Cerebellar cortex (tissue), 1 donor: Measurements from ENCODE around the gene HNRNPA2B1.
"Not testable (repeated sequence)": the region's sequence is repeated elsewhere in the genome, so short reads cannot be mapped to it uniquely, and the experiment has no call there.

Source experiments
- DNase-seq: peaks from one replicate; pipeline ENCODE4 v3.0.0-alpha.2; 2015; ENCODE audit warnings: low spot score

Gene HNRNPA2B1

DNA sequence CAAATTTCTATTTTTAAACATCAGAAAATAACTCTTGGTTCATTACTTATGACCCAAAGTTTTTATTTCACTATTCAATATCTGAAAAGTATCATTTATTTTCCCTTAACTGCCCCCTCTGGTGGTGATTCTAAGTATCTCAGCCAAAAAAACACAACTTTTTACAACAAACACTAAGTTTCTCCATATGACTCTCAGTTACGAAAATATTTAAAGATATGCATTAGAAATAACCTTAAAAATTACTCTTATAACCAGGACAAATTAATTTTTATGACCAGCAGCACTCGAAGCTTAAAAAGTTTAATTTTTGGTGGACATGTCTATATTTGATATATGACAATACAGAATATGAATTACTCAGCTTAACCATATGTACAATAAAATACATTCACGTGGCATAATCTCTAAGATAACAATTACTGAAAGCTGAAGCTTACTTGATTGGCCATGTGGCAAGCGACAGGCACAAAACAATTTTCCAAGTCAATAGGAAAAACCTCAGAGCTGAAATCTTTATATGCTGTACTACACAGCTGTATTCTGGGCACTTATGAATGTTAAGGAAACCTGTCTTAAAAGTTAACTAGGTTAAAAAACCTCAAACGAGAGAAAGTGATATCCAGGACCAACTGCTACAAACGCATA is 2.3 kb downstream of the HNRNPA2B1 start:
- no peak for DNase-seq

DNA sequence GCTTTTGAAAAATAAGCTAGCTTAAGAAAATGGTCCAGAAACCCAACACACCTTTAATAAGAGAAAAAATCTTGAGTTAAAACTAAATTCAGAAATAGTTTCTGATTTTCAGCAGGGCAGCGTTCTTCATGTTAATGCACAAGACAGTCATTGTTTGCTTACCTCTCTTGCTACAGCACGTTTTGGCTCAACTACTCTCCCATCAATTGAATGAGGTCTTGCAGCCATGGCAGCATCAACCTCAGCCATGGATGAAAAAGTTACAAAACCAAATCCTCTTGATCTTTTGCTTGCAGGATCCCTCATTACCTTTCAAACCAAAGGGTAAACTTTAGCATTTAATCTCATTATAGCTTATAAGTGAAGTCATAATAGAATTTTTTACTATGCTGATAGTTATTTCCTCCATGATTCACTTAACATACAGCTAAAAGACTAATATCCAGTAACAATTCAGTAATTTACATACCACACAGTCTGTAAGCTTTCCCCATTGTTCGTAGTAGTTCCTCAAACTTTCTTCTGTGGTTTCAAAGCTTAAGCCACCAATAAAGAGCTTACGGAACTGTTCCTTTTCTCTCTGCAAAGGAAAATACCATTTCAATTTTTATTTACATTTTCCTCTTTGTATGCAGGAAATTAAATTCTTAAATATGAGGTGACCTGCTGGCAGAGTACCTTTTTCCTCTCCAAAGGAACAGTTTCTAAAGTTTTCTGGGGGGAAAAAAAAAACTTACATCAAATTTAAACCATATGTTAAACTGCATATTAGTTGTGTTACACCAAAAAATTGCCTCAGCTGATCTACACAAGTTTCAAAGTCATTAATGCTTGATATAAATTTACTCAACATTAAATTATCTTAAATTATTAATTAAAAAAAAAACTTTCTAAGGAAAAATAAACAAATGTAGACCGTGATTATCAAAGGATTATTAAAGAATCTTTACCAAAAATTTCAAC is 3.1 kb downstream of the HNRNPA2B1 start:
- DNase-seq = no peak

DNA sequence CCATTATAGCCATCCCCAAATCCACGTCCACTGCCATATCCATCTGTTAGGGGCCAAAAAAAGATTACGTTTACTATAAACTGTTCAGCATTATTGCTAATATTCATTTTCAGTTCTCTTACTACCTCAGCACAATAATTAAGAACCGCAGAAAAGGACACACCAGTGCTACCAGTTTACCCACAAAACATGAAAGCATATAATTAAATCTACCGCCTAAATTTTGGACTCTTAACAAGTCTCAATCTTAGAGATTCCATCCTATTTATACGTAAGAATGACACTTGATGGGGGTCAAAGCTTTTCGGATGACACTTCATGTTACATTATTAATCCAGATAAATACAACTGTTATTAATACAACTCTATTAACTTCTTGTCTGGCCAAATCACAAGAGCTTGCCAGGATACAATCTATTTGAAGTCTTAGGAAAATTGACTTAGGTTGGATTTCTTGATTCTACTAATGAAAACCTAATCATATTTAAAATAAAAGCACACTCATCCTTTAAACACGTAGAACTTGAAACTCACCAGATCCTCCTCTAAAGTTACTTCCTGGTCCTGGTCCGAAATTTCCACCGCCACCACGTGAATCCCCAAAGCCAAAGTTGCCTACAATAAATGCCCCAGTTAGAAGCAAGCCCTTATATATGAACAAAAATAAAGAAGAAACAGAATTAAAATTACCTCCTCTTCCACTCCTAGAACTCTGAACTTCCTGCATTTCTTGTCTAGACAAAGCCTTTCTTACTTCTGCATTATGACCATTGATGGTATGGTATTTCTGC is 4.5 kb downstream of the HNRNPA2B1 start:
- DNase-seq = no peak

DNA sequence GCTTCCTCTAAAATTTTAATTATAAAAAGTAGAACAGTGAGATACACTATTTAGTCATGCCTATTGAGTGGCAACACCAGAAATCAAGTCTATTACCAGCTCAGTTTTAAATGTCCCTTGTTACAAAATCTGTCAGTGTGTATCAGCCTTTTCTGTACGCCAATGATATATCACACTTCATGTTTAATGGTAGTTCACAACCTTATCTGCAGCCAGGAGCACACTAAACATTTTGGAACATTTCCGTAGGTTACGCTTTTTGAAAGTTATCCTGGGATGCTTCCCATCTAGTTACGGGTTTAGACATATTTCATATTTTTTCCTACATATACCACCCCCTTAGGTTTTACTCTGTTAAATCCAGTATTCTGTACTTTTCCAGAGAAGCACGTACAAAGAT is 5.4 kb downstream of the HNRNPA2B1 start:
- DNase-seq = no peak

DNA sequence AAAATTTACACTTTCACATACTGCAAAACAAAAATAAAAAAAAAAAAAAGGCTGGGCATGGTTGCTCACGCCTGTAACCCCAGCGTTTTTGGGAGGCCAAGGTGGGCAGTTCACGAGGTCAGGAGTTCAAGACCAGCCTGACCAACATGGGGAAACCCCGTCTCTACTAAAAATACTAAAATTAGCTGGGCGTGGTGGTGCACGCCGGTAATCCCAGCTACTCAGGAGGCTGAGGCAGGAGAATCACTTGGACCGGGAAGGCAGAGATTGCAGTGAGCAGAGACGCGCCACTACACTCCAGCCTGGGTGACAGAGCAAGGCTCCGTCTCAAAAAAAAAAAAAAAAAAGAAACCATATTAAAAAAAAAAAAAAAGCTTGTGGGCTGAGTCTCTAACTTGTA is 5.8 kb downstream of the HNRNPA2B1 start:
- not testable (repeated sequence) for DNase-seq

DNA sequence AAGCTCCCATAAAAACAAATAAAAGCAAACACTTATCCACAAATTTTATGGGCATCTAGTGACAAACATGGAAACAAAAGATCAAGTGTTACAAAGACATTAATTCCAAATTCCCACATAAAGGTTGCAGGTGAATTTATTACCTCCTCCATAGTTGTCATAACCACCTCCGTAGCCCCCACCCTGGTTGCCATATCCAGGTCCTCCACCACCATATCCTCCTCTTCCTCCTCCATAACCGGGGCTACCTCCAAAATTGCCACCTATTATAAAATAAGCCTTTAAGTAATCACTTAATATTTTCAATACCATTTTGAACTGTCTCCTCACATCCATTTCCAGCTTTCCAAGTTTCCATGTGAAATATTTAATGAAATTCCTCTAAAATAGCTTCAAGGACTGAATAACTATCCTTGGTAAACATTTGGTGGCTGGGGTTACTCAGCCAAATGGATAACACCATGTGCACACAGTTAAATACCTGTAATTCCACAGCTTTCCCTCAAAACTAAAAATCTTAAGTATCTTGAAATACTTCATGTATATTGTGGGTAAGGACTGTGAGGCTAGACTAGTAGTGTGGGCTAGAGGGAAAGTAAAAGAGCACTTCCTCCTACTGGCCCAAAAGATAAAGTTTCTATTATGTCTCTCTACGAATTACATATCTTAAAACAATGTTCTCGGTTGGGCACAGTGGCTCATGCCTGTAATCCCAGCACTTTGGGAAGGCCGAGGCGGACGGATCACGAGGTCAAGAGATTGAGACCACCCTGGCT is 6.9 kb downstream of the HNRNPA2B1 start:
- DNase-seq = no peak

DNA sequence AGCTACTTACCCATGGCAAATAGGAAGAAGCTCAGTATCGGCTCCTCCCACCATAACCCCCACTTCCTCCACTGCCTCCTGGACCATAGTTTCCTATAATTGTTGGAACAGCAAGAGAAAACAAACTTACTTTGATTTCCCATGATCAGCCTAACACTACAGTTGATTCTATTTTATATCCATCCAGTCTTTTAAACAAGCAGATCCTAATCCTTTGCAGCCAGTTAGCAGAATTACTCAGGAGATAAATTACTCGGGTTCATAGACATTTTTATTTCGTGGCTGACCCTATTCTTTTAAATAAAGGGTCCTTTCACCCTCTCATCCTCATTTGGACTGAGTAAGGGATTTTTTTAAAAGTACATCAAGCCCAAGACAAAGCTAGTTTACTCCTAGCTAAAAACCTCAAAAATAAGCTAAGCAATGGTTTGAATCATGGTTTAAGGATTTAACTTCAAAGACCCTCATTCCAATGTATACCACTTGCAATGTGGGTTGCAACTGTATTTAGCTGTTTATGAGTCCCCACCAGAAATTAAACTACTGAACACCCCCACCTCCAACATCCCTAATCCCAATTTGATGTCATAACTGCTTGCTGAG is 8.0 kb downstream of the HNRNPA2B1 start:
- DNase-seq = no peak

DNA sequence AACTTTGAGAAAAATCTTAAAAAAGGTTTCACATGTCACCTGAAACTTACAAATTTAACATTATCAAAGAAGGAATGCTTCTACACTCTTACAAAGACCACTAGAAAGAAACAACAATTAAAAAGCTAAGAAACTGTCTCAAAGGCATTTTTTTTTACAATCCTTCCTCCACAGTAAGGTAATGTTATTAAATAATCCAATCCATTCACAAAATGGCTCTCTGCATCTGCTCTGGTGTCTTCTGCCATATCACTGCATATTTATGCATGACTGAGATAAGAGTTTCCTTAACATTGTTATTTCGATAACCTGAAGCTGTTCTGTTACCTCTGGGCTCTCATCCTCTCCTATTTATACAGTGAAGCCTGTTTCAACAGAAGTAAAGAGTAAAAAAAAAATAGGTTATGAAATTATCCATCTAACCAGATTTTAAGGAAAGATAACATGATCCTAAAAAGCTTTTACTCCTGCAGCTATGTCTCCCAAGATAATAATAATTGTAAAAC is 8.5 kb downstream of the HNRNPA2B1 start:
- DNase-seq = no peak

DNA sequence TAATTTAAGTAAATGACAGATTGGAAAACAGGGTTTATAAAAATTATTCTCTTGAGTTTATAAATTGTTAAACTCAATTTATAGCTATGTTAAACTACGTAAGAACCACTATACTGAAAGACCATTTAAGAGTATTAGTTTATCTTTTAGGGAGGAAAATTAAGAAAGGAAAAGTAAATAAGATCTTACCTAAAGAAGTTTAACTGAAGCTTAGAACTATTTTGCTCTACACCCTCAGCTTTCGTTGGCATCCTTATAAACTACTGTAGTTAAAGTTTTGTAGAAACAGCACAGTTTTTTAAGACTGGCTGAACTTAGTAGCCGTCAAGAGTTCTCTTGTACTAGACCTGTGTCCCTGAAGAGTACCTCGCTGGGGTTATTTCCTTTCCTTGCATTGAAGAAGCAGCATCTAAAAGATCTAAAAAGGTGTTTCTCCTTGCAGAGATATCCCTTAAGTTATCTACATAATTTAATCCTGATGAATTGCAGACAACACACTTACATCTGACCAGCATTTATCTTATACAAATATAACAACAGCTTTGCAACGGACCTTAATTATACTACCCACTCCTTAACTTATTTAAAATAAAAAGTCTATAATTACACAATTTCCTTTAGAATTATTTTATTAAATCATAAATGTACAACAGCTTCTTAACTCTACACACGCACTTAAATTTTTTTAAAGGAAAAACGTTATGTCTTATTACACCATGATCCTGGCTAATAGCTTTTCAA is 9.1 kb downstream of the HNRNPA2B1 start:
- no peak for DNase-seq

DNA sequence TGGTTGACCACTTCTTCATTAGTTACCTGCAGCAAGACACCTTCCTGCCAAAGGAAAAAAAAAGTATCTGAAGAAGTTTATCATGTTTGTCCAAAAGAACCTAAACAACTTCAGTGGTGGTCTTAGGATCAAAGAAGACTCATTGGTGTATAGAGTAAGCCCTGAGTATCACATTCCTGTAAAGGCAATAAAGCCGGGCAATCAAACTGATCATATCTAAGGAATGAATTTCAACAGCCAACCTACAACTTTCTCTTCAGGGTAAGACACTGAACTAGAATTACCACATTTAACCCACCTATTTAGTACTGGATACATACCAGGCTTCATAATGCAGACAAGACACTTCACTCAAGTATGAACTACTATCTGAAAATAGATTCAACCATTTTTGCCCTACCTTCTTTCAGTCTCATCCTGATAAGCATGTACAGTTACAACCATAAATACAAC is 10.1 kb downstream of the HNRNPA2B1 start:
- DNase-seq = no peak

DNA sequence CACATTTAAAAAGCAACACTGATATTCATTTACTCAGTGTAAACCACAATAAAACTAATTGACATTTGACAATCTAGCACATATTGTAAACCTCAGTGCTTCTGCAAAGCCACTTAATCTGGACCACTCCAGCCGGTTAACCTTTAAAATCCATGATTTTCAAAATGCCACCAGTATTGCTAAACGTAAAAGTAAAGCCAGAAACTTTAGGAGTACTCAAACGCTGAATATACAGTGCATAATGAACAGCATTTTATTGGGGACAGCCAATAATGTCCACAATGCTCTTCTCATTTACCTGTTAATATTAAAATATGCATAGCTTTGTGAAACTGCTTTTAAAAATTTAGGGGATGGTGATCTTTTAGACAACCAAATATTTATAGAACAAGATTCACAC is 10.8 kb downstream of the HNRNPA2B1 start:
- DNase-seq = no peak

DNA sequence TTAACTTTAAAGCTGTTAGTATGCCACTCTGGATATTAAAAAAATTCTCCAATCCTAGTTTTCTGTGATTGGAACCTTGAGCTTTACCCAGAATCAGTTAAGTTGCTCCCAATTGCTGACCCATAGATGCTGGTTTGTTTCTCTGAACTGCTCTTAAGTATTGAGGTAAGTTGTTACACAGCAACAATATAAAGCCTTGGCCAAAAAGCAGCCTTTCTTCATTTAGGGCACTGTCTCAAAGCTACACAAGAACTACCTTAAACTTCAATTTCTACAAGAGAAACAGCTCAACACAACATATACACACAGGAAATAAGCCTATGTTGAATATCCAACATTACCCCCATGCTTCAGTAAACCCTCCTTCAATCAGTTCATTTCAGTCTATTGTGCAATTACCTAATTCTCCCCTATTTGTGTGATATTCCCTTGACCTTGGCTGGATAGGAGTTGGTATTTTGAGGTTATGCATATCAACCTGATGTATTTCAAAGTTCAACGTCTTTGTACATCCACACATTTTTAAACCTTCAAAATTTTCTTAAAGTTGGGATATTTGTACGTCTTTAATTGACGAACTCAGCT is 11.5 kb downstream of the HNRNPA2B1 start:
- DNase-seq = peak; percentile 58

DNA sequence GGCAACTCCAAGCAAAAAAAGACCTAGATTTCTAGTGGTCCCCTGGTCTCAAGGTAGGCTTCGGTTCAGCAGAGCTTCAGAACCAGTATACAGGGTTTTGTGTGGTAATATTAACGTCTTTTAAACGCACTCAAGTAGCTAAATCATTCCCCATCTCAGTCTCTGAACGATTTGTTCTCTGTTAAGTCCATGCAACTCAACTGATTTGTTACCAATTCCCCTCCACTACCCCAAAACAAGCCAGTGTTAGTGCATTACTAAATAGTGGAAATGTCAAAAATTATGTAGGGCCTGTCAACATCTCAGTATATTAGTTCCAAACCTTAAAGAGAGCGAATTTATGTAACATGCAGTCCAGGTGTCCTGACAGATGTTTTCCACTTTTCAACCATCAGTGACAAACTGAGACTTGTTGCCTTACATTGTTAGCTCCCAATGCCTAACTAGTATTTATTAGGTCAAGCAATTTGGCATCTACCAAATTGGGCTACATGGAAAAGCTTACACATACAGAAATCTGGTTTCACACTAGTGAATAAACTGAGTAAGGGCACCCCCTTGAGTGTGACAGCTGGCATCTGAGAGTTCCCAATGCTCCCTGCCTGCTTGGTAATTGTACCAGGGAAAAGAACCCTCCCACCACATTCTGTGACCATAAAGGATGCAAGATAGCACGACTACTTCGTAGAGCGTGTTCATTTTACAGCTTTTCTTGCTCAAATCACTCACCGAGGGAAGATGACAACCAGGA is 12.2 kb downstream of the HNRNPA2B1 start:
- DNase-seq = peak; percentile 69

DNA sequence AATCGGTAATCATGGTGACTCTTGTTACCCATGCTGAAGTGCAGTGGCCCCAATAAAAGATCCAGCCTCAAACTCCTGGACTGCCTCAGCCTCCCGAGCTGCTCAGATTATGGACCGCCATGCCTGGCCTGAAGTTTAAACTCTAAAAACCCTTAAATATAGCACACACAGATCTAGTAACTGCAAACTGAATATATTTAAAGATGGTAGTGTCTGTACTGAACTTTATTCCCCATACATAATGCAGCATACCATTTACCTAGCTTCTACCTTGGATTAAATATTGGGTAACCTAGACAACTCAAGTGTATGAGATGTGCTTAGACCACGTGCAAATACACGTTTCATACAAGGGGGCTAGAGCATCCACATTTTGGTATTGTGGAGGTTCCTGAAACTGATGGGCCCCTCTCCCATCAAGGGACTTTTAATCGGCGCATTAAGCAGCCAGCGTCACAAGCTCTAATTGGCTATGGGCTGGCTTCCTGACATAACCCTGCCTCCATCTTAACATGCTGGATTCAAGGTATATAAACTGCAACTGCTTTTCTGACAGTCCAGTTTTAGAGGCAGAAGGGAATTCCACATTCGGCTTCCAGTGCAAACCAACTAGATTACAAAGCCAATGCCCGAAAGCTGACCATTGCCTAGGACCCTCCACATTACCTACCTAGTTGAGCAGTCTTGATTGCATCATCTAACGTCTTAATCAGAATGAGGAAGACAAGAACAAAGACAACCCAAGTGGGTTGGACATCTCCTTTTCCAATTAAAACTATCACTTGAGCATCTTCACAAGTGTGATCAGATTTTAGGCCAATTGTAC is 13.0 kb downstream of the HNRNPA2B1 start:
- DNase-seq = peak; percentile 83

DNA sequence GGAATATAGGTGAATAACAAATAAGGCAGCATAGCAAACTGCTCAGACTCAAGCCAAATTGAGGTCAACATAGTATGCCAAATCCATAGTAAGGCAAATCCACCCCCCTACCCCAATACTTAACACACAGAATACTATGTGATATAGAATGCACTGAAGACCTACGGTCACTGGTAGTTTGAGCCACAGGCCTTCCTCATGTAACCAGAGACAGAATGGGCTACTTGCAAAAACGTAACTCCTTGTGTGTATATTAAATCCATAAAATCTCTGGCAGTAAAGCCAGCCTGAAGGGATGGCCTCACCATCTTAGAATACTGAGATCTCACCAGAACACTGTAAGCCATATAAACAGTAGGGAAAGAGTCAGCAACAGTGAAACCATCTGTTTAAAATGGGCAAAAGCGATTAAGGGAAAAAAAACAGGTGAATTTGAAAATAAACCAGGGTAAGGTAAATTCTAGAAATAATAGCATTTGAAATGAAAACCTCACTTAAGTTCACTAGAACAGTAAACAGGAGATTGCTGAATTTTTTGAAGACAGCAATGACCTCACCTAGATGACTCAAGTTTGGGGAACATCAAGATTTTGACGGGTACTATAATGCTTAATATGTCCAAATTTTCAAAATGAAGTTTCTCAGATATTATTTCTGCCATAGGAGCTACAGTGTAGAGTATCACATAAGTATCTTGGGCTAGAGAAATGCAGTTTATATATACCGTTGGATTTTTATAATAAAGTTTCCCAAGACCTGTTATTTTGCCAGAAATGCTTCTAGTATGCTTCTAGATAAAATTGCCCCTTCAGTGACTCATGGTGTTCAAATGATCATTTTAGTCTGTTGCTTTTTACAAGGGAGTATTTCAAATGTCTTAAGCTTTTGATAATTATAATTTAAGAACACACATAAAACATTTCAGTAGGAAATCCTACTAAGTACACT is 13.9 kb downstream of the HNRNPA2B1 start:
- peak; percentile 62 for DNase-seq

DNA sequence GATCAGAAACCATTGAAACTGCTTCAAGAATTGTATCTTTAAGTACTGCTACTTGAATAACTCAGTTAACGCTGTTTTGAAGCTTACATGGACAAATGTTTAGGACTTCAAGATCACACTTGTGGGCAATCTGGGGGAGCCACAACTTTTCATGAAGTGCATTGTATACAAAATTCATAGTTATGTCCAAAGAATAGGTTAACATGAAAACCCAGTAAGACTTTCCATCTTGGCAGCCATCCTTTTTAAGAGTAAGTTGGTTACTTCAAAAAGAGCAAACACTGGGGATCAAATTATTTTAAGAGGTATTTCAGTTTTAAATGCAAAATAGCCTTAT is 14.7 kb downstream of the HNRNPA2B1 start:
- peak; percentile 63 for DNase-seq

DNA sequence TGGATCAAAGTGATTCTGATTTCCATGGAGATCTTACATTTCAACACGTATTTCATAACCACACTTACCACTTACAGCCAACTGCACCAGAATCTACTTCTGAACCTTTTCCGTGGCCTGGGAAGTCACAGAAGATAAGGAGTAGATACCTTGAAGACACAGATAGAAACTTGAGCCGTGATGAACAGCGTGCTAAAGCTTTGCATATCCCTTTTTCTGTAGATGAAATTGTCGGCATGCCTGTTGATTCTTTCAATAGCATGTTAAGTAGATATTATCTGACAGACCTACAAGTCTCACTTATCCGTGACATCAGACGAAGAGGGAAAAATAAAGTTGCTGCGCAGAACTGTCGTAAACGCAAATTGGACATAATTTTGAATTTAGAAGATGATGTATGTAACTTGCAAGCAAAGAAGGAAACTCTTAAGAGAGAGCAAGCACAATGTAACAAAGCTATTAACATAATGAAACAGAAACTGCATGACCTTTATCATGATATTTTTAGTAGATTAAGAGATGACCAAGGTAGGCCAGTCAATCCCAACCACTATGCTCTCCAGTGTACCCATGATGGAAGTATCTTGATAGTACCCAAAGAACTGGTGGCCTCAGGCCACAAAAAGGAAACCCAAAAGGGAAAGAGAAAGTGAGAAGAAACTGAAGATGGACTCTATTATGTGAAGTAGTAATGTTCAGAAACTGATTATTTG is 15.3 kb downstream of the HNRNPA2B1 start:
- no peak for DNase-seq
